AG04450 (cell line): ENCODE measurements around the gene ACOT11. TPM values are rescaled to one million over a fixed set of nuclear protein-coding genes. Genes with fewer than 3 reads are reported as not detected.

Experiments
- CTCF ChIA-PET: fragments of 300-600, 350-600 bp; formaldehyde crosslinking; extraction: SDS; loops from one replicate; lab custom pipeline; 2022; ENCODE audit warnings: antibody characterized with exemption, inconsistent platforms; lab: Charles Lee
- POLR2A ChIA-PET: fragments of 350-600 bp; formaldehyde crosslinking; extraction: SDS; loops from one replicate; lab custom pipeline; 2021; ENCODE audit warnings: antibody characterized with exemption, inconsistent platforms; lab: Yijun Ruan, JAX
- DNase-seq: peaks from one replicate; pipeline ENCODE4 v3.0.0-alpha.2; 2011; ENCODE audit warnings: low read depth, low spot score
- H3K27ac ChIP-seq: one replicate; pipeline ENCODE4 v1.5.1; 2012; ENCODE audit warnings: low read depth, low read length, control low read depth
- H3K27me3 ChIP-seq: one replicate; pipeline ENCODE4 v1.6.0; 2012; ENCODE audit warnings: low read length; ENCODE audit not compliant: control insufficient read depth, insufficient read depth
- H3K4me3 ChIP-seq: 2 replicates; pipeline ENCODE4 v1.5.1; 2011; ENCODE audit warnings: mild to moderate bottlenecking, low read depth, low read length, control low read depth
- H3K9me3 ChIP-seq: 2 replicates; pipeline ENCODE4 v1.5.1; 2012; ENCODE audit warnings: low read length; ENCODE audit not compliant: control insufficient read depth, insufficient read depth
- polyA plus RNA-seq: library from polyadenylated mRNA; depleted of rRNA; stranded (reverse); fragments of >200 nt; gene quantifications from 2 replicates; pipeline ENCODE4 v1.2.3, GENCODE V29; 2011
- TF ChIP-seq, protein P1 (sequence below): IDR thresholded peaks from 2 replicates; pipeline ENCODE4 v1.5.1; 2011; ENCODE audit warnings: low read depth, low read length, control low read depth, inconsistent platforms

Gene ACOT11
- polyA plus RNA-seq, 1 experiment = 0.68 TPM

DNA sequence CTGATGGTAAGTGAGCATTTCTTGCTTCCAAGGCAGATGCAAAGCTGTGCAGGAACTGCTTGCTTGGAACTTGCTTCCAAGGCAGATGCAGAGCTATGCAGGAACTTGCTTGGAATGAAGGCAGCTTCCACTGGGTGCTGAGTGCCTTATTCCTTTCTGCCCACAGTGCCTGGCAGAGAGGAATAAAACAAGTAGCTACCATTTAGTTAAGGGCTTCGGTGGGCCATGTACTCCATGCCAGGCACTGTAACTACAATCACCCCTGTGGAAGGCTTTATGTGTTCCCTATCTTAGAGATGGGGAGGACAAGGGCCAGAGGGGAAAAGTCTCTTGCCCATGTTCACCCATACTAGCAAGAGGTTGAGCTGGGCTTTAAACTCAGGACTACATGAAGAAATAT, 101.9 kb downstream of the ACOT11 start:
- H3K9me3 ChIP-seq = no peaks in the 10 kb centered on the region
- TF ChIP-seq, protein P1, sequence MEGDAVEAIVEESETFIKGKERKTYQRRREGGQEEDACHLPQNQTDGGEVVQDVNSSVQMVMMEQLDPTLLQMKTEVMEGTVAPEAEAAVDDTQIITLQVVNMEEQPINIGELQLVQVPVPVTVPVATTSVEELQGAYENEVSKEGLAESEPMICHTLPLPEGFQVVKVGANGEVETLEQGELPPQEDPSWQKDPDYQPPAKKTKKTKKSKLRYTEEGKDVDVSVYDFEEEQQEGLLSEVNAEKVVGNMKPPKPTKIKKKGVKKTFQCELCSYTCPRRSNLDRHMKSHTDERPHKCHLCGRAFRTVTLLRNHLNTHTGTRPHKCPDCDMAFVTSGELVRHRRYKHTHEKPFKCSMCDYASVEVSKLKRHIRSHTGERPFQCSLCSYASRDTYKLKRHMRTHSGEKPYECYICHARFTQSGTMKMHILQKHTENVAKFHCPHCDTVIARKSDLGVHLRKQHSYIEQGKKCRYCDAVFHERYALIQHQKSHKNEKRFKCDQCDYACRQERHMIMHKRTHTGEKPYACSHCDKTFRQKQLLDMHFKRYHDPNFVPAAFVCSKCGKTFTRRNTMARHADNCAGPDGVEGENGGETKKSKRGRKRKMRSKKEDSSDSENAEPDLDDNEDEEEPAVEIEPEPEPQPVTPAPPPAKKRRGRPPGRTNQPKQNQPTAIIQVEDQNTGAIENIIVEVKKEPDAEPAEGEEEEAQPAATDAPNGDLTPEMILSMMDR = no peak

GRCh38 chr1:54650417-54650816, 102.4 kb downstream of the ACOT11 start:
- TF ChIP-seq, protein P1 = no peak
- DNase-seq = no peak
- ChIA-PET POLR2A (no interaction called here), CTCF (no interaction called here)
- H3K27ac ChIP-seq = no peak overlapping the region
- no peak overlapping the region for H3K4me3 ChIP-seq
- peaks cover 22% of the 10 kb centered on the region for H3K27me3 ChIP-seq
- no peaks in the 10 kb centered on the region for H3K9me3 ChIP-seq

More for the DNA sequence above, 101.9 kb downstream of the ACOT11 start:
- H3K27ac ChIP-seq = no peak overlapping the region
- no peak for DNase-seq
- ChIA-PET CTCF (no interaction called here), POLR2A (no interaction called here)
- no peak overlapping the region for H3K4me3 ChIP-seq
- H3K27me3 ChIP-seq = peaks cover 22% of the 10 kb centered on the region

DNA sequence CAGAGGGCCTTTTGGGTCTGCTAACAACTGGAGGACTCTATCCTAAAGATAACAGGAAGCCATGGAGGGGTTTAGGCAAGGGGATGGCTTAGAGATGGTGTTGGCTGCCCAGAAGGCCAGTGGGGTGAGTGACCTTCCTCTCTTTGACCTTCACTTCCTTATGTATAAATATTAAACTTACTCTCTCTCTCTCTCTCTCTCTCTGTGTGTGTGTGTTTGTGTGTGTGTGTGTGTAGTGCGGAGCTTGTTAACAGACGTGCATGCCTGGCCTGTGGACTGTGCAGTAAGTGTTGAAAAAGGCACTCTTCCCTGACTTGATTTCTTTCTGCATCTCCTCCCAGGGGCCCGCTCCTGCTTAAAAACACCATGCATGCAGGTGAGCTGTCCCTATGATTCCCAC, 103.6 kb downstream of the ACOT11 start:
- Histone ChIP-seq H3K9me3 (no peaks in the 10 kb centered on the region), H3K27ac (no peak overlapping the region), H3K27me3 (peaks cover 18% of the 10 kb centered on the region), H3K4me3 (no peak overlapping the region)
- no peak for DNase-seq
- POLR2A ChIA-PET = no interaction called here
- CTCF ChIA-PET = no interaction called here
- TF ChIP-seq, protein P1 = no peak

GRCh38 chr1:54652168-54652567, 104.1 kb downstream of the ACOT11 start:
- H3K27ac ChIP-seq = no peak overlapping the region
- DNase-seq = no peak

GRCh38 chr1:54653036-54653435, 105.0 kb downstream of the ACOT11 start:
- ChIA-PET CTCF (no interaction called here), POLR2A (no interaction called here)
- TF ChIP-seq, protein P1 = no peak
- H3K4me3 ChIP-seq = no peak overlapping the region
- H3K27me3 ChIP-seq = peaks cover 18% of the 10 kb centered on the region
- no peaks in the 10 kb centered on the region for H3K9me3 ChIP-seq
- H3K27ac ChIP-seq = no peak overlapping the region
- no peak for DNase-seq

More at GRCh38 chr1:54652168-54652567, 104.1 kb downstream of the ACOT11 start:
- ChIA-PET POLR2A (no interaction called here), CTCF (no interaction called here)
- TF ChIP-seq, protein P1 = no peak
- H3K9me3 ChIP-seq = no peaks in the 10 kb centered on the region
- H3K27me3 ChIP-seq = peaks cover 18% of the 10 kb centered on the region
- H3K4me3 ChIP-seq = no peak overlapping the region
